Endothelial cell of umbilical vein (primary cell): Measurements from ENCODE around the gene POU5F2. TPM values are rescaled to one million over a fixed set of nuclear protein-coding genes. Genes with fewer than 3 reads are reported as not detected.

Source experiments
- BruUV-seq: library from RNA; stranded (reverse); fragments of 400-500 nt; replicated peaks from 2 replicates; lab custom pipeline; 2021; lab: Mats Ljungman, UMichigan
- CTCF ChIA-PET: fragments of 300-600, 350-600 bp; sonication (Branson Sonifier 250); formaldehyde crosslinking; loops from one replicate; lab custom pipeline; 2021; ENCODE audit warnings: antibody characterized with exemption, inconsistent platforms; lab: Charles Lee
- POLR2A ChIA-PET: fragments of 300-600, 350-600 bp; sonication (Branson Sonifier 250); formaldehyde crosslinking; loops from one replicate; lab custom pipeline; 2021; ENCODE audit warnings: antibody characterized with exemption, inconsistent platforms; lab: Charles Lee
- DNase-seq: peaks from one replicate; pipeline ENCODE4 v3.0.0-alpha.2; 2011; ENCODE audit warnings: low read depth, low spot score
- FAIRE-seq: peaks from 2 replicates; lab custom pipeline; 2011; peaks lifted over from hg19 to GRCh38; lab: Jason Lieb, UNC
- H2AFZ ChIP-seq: 2 replicates; pipeline ENCODE4 v1.6.0; 2012; ENCODE audit warnings: low read depth, low read length, control low read depth, inconsistent platforms
- H3K27ac ChIP-seq: 2 replicates; pipeline ENCODE4 v1.5.1; 2011; ENCODE audit warnings: low read depth, mild to moderate bottlenecking, control low read depth, low read length, moderate library complexity; ENCODE audit not compliant: insufficient read depth
- H3K27me3 ChIP-seq, 2 experiments: 2 replicates each; pipeline versions ENCODE4 v1.6.0 to v1.6.1; 2011; ENCODE audit warnings: low read length in 2 of 2, mixed read lengths in 1 of 2; ENCODE audit not compliant: control insufficient read depth in 2 of 2, insufficient read depth in 2 of 2
- H3K36me3 ChIP-seq, 2 experiments: 2 replicates in 1 of 2; 3 replicates in 1 of 2; pipeline ENCODE4 v1.5.1; 2011; ENCODE audit warnings: low read length in 2 of 2, mild to moderate bottlenecking in 1 of 2, moderate library complexity in 1 of 2; ENCODE audit not compliant: control insufficient read depth in 2 of 2, insufficient read depth in 2 of 2; ENCODE audit errors: extremely low read depth in 1 of 2
- H3K4me1 ChIP-seq: 3 replicates; pipeline ENCODE4 v1.5.1; 2011; ENCODE audit warnings: mild to moderate bottlenecking, low read length; ENCODE audit not compliant: control insufficient read depth, insufficient read depth; ENCODE audit errors: extremely low read depth
- H3K4me2 ChIP-seq: 2 replicates; pipeline ENCODE4 v1.6.1; 2011; ENCODE audit warnings: low read length, control low read depth, mixed read lengths; ENCODE audit not compliant: insufficient read depth
- H3K4me3 ChIP-seq, 3 experiments: fragments of 200-600 bp in 1 of 3; sonication (generic), shearing (Covaris generic) in 1 of 3; replicated peaks in 1 of 3; 2 replicates each; pipeline ENCODE4 v1.5.1; 2011 to 2016; ENCODE audit warnings: control low read depth in 3 of 3, low read length in 3 of 3, mild to moderate bottlenecking in 2 of 3, inconsistent platforms in 1 of 3, low read depth in 1 of 3, moderate library complexity in 1 of 3; ENCODE audit not compliant: insufficient read depth in 1 of 3
- H3K79me2 ChIP-seq: 2 replicates; pipeline ENCODE4 v1.6.0; 2012; ENCODE audit warnings: low read length, inconsistent platforms; ENCODE audit not compliant: control insufficient read depth, insufficient read depth
- H3K9ac ChIP-seq: replicated peaks from 2 replicates; pipeline ENCODE3; 2011; ENCODE audit warnings: low read length, control low read depth; ENCODE audit not compliant: insufficient read depth; ENCODE audit errors: extremely low read depth
- H3K9me1 ChIP-seq: replicated peaks from 3 replicates; pipeline ENCODE4 v1.6.0; 2011; ENCODE audit warnings: mild to moderate bottlenecking, low read length; ENCODE audit not compliant: control insufficient read depth, insufficient read depth; ENCODE audit errors: extremely low read depth
- H3K9me3 ChIP-seq: replicated peaks from 2 replicates; pipeline ENCODE4 v1.5.1; 2012; ENCODE audit warnings: low read length, inconsistent platforms; ENCODE audit not compliant: control insufficient read depth, insufficient read depth
- H4K20me1 ChIP-seq: replicated peaks from 2 replicates; pipeline ENCODE3; 2011; ENCODE audit warnings: mild to moderate bottlenecking, low read length; ENCODE audit not compliant: control insufficient read depth, insufficient read depth; ENCODE audit errors: extremely low read depth
- EZH2 ChIP-seq: IDR thresholded peaks from 2 replicates; pipeline ENCODE4 v1.6.1; 2012; ENCODE audit warnings: borderline replicate concordance, low read depth, mild to moderate bottlenecking, moderate library complexity, low read length, inconsistent platforms; ENCODE audit not compliant: severe bottlenecking
- FOS ChIP-seq: IDR thresholded peaks from 2 replicates; pipeline ENCODE4 v1.6.1; 2011; ENCODE audit warnings: mild to moderate bottlenecking, low read length, moderate library complexity, borderline replicate concordance; ENCODE audit not compliant: insufficient read depth
- GATA2 ChIP-seq: IDR thresholded peaks from 2 replicates; pipeline ENCODE4 v1.7.0; 2011; ENCODE audit warnings: low read depth, mild to moderate bottlenecking, moderate library complexity, mixed read lengths, low read length; ENCODE audit not compliant: insufficient read length, insufficient read depth
- JUN ChIP-seq: IDR thresholded peaks from 2 replicates; pipeline ENCODE4 v1.6.1; 2011; ENCODE audit warnings: borderline replicate concordance, low read depth; ENCODE audit not compliant: insufficient read length, insufficient read depth
- MYC ChIP-seq: IDR thresholded peaks from one replicate; pipeline ENCODE4 v1.6.1; 2011; ENCODE audit warnings: mild to moderate bottlenecking, low read depth, low read length
- POLR2A ChIP-seq: IDR thresholded peaks from 2 replicates; pipeline ENCODE4 v1.6.1; 2012; ENCODE audit warnings: low read depth, mild to moderate bottlenecking, control low read depth, low read length
- POLR2AphosphoS5 ChIP-seq: IDR thresholded peaks from 2 replicates; pipeline ENCODE4 v1.6.1; 2012; ENCODE audit warnings: low read depth, mild to moderate bottlenecking, control low read depth, low read length, moderate library complexity; ENCODE audit not compliant: insufficient read depth
- dilution Hi-C: fragments of 300-500 bp; cut with MboI; formaldehyde crosslinking; loops from one replicate; pipeline ENCODE4 v1.15.0; 2019; ENCODE audit warnings: low sequenced_read_pairs; ENCODE audit not compliant: extremely low pct_ligation_motif_present
- intact Hi-C: fragments of 100-400 bp; cut with micrococcal nuclease; formaldehyde crosslinking; loops from one replicate; pipeline ENCODE4 v1.10.0; 2022
- polyA plus RNA-seq, 4 experiments: library from polyadenylated mRNA; depleted of rRNA in 3 of 4; stranded (reverse) in 3 of 4; unstranded in 1 of 4; fragments of >200 nt; gene quantifications; 2 replicates each; pipeline versions ENCODE4 v1.2.1 to v1.2.3, GENCODE V29; 2011 to 2012; ENCODE audit warnings: missing spikeins in 1 of 4
- total RNA-seq: library from RNA; stranded (reverse); gene quantifications from 2 replicates; pipeline ENCODE4 v1.2.3, GENCODE V29; 2021
- TF ChIP-seq, protein P1 (sequence below), 2 donors: IDR thresholded peaks; 1 replicate in 1 of 2; 2 replicates in 1 of 2; pipeline ENCODE4 v1.5.1; 2011; ENCODE audit warnings: low read length in 2 of 2, mild to moderate bottlenecking in 2 of 2, moderate library complexity in 2 of 2, control low read depth in 1 of 2, inconsistent platforms in 1 of 2, low read depth in 1 of 2; ENCODE audit not compliant: insufficient read depth in 1 of 2; ENCODE audit errors: extremely low read depth in 1 of 2
- TF ChIP-seq, protein P2 (sequence below): IDR thresholded peaks from 2 replicates; pipeline ENCODE4 v1.6.1; 2011; ENCODE audit not compliant: insufficient read depth, insufficient read length

The POU5F2 gene
- total and polyA plus RNA-seq, 2 donors (not counting 3 experiments of a cell fraction or from before 2014, with no cell fraction given), result 0.11 to 1.2 TPM

GRCh38 chr5:93785475-93785874, 44.1 kb upstream of the POU5F2 start:
- no peak overlapping the region for H2AFZ ChIP-seq
- BruUV-seq, result no TSS peak
- no peak overlapping the region for H3K27ac ChIP-seq
- H3K27me3 ChIP-seq, result no peaks in the 10 kb centered on the region
- no peaks in the 10 kb centered on the region for H3K4me1 ChIP-seq
- no peaks in the 10 kb centered on the region for H3K79me2 ChIP-seq
- DNase-seq, result no peak
- no peaks in the 10 kb centered on the region for H4K20me1 ChIP-seq
- no peak overlapping the region for H3K4me2 ChIP-seq
- dilution Hi-C loops (no loop called here), intact Hi-C loops (no loop called here)
- H3K9me3 ChIP-seq, result no peaks in the 10 kb centered on the region
- CTCF ChIA-PET, result interaction anchor here (1.2 to 1.7 kb wide), 2 partner anchors 16 to 165 kb away, joined by 3 read pairs; no protein-coding TSS in a partner anchor
- no peak overlapping the region for H3K9ac ChIP-seq
- TF ChIP-seq, protein P1, sequence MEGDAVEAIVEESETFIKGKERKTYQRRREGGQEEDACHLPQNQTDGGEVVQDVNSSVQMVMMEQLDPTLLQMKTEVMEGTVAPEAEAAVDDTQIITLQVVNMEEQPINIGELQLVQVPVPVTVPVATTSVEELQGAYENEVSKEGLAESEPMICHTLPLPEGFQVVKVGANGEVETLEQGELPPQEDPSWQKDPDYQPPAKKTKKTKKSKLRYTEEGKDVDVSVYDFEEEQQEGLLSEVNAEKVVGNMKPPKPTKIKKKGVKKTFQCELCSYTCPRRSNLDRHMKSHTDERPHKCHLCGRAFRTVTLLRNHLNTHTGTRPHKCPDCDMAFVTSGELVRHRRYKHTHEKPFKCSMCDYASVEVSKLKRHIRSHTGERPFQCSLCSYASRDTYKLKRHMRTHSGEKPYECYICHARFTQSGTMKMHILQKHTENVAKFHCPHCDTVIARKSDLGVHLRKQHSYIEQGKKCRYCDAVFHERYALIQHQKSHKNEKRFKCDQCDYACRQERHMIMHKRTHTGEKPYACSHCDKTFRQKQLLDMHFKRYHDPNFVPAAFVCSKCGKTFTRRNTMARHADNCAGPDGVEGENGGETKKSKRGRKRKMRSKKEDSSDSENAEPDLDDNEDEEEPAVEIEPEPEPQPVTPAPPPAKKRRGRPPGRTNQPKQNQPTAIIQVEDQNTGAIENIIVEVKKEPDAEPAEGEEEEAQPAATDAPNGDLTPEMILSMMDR (IDR thresholded peaks at IDR 0.05; ENCODE audit: extremely low read depth in 1 of 2, insufficient read depth in 1 of 2, low read depth in 1 of 2, low read length in 2 of 2), result no peak
- TF ChIP-seq MYC (no peak), POLR2AphosphoS5 (no peak), JUN (no peak)
- no peaks in the 10 kb centered on the region for H3K36me3 ChIP-seq
- POLR2A ChIA-PET, result no interaction called here
- no peak for FAIRE-seq
- H3K4me3 ChIP-seq, result no peak overlapping the region
- H3K9me1 ChIP-seq, result no peaks in the 10 kb centered on the region

GRCh38 chr5:93782978-93783377, 41.6 kb upstream of the POU5F2 start:
- intact Hi-C loops (no loop called here), dilution Hi-C loops (no loop called here)
- ChIA-PET CTCF (interaction anchor here (1.0 to 1.2 kb wide), 3 partner anchors 18 to 175 kb away, joined by 3 to 4 read pairs (median 3); no protein-coding TSS in a partner anchor), POLR2A (no interaction called here)
- H3K79me2 ChIP-seq, result no peaks in the 10 kb centered on the region
- H3K4me3 ChIP-seq, result no peak overlapping the region
- FAIRE-seq, result no peak
- no peak overlapping the region for H2AFZ ChIP-seq
- no peaks in the 10 kb centered on the region for H4K20me1 ChIP-seq
- no peaks in the 10 kb centered on the region for H3K4me1 ChIP-seq
- BruUV-seq, result no TSS peak
- H3K9ac ChIP-seq, result no peak overlapping the region
- no peak for DNase-seq
- no peak overlapping the region for H3K27ac ChIP-seq
- no peak overlapping the region for H3K4me2 ChIP-seq
- TF ChIP-seq GATA2, result no peak
- TF ChIP-seq FOS, result no peak
- TF ChIP-seq JUN, result no peak
- TF ChIP-seq POLR2AphosphoS5, result no peak
- no peak for TF ChIP-seq POLR2A
- TF ChIP-seq EZH2, result no peak
- no peak for TF ChIP-seq MYC
- TF ChIP-seq, protein P2, sequence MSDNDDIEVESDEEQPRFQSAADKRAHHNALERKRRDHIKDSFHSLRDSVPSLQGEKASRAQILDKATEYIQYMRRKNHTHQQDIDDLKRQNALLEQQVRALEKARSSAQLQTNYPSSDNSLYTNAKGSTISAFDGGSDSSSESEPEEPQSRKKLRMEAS, result no peak
- TF ChIP-seq, protein P1 (IDR thresholded peaks at IDR 0.05; ENCODE audit: extremely low read depth in 1 of 2, insufficient read depth in 1 of 2, low read depth in 1 of 2, low read length in 2 of 2), result no peak
- H3K9me3 ChIP-seq, result no peaks in the 10 kb centered on the region
- H3K36me3 ChIP-seq, result no peaks in the 10 kb centered on the region
- H3K9me1 ChIP-seq, result no peaks in the 10 kb centered on the region
- H3K27me3 ChIP-seq, result no peaks in the 10 kb centered on the region
